ENCODE data around the gene SETD1A. TPM values are rescaled to one million over a fixed set of nuclear protein-coding genes. Genes with fewer than 3 reads are reported as not detected.

The SETD1A gene
- total and polyA plus RNA-seq, 9 of the 15 experiments (the other 6 are each of a cell fraction or from before 2014, with no cell fraction given) = 0.08 to 36.0 (median 4.2) TPM

DNA sequence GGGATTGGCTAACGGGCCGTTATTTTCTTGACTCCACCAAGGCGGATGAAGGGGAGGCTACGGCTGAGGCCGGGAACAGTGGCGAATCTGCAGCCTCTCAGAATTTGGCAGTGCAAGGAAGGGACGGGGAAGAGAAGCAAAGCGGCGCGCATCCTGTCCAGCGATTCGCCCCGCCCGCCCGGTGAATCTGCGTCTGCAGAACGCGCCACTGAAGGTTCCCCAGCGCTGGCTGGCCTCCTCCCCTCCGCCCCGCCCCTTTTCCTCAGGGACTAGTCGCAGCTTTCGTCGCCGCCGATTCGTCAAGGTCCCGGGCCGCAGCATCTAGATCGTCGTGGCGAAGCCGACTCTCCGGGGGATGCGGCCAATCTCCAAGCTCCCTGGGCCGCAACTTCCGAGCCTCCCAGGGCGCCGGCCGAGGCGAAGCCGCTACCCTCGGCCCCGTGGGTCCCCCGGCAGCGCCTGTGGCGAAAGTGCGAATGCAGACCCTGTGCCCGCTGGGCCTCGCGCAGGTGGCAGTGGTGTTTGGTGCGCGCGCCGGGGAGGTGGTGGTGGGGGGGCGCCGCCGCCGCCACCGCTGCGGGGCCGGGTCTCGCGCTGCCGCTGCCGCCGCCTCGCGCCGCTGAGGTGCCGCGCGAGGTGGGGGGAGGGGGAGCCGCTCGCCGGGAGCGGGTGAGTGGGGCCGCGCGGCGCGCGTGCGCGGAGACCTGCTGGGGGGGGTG is at the start of gene SETD1A (continued):
- TF ChIP-seq BRCA1 (IDR thresholded peaks at IDR 0.05) (no peak), BRCA1 (CRISPR knock-in tag; IDR thresholded peaks at IDR 0.05) (no peak), ZEB2 (IDR thresholded peaks at IDR 0.05) (peak; percentile 100), BRF1 (IDR thresholded peaks at IDR 0.05; ENCODE audit: borderline replicate concordance, extremely low read depth, insufficient read length) (no peak), CBFB (CRISPR knock-in tag; IDR thresholded peaks at IDR 0.05) (no peak; the same call in 1 of the 2 replicates), COPS2 (conservative IDR thresholded peaks at IDR 0.05) (no peak), ZNF639 (CRISPR knock-in tag; conservative IDR thresholded peaks at IDR 0.05 in 1 of 2, IDR thresholded peaks at IDR 0.05 in 1 of 2) (peak in 1 of 2 experiments; percentile 96; a peak in 2 of 4 replicates), ZNF699 (CRISPR knock-in tag; IDR thresholded peaks at IDR 0.05; ENCODE audit: insufficient replicate concordance) (no peak), TBL1XR1 (IDR thresholded peaks at IDR 0.05; ENCODE audit: low read length in 2 of 2) (no peak), ZBTB5 (IDR thresholded peaks at IDR 0.05) (peak; percentile 96), ZNF165 (CRISPR knock-in tag; IDR thresholded peaks at IDR 0.05; ENCODE audit: borderline replicate concordance) (peak; percentile 59; the same call in 1 of the 2 replicates), NFIX (CRISPR knock-in tag; IDR thresholded peaks at IDR 0.05; ENCODE audit: low read depth) (no peak), TAL1 (IDR thresholded peaks at IDR 0.05) (no peak), KDM5B (IDR thresholded peaks at IDR 0.05; ENCODE audit: insufficient replicate concordance, low read depth, low read length) (peak; percentile 24), CEBPG (CRISPR knock-in tag; IDR thresholded peaks at IDR 0.05) (no peak), CEBPG (tag; conservative IDR thresholded peaks at IDR 0.05 in 1 of 2, IDR thresholded peaks at IDR 0.05 in 1 of 2) (peak in 1 of 2 experiments; percentile 60; a peak in 1 of 4 replicates), NR0B1 (IDR thresholded peaks at IDR 0.05; ENCODE audit: partially characterized antibody) (no peak), ZNF717 (CRISPR knock-in tag; IDR thresholded peaks at IDR 0.05) (no peak), NCOA2 (IDR thresholded peaks at IDR 0.05; ENCODE audit: partially characterized antibody in 2 of 2) (no peak)
- TF ChIP-seq, protein P1, sequence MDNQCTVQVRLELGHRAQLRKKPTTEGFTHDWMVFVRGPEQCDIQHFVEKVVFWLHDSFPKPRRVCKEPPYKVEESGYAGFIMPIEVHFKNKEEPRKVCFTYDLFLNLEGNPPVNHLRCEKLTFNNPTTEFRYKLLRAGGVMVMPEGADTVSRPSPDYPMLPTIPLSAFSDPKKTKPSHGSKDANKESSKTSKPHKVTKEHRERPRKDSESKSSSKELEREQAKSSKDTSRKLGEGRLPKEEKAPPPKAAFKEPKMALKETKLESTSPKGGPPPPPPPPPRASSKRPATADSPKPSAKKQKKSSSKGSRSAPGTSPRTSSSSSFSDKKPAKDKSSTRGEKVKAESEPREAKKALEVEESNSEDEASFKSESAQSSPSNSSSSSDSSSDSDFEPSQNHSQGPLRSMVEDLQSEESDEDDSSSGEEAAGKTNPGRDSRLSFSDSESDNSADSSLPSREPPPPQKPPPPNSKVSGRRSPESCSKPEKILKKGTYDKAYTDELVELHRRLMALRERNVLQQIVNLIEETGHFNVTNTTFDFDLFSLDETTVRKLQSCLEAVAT (IDR thresholded peaks at IDR 0.05) = no peak
- TF ChIP-seq, protein P2, sequence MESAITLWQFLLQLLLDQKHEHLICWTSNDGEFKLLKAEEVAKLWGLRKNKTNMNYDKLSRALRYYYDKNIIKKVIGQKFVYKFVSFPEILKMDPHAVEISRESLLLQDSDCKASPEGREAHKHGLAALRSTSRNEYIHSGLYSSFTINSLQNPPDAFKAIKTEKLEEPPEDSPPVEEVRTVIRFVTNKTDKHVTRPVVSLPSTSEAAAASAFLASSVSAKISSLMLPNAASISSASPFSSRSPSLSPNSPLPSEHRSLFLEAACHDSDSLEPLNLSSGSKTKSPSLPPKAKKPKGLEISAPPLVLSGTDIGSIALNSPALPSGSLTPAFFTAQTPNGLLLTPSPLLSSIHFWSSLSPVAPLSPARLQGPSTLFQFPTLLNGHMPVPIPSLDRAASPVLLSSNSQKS (CRISPR knock-in tag; IDR thresholded peaks at IDR 0.05) = no peak
